A673 (cell line): Measurements from ENCODE around the gene HAUS7.

Experiments
- EZH2 ChIP-seq: fragments of 200-600 bp; sonication (generic); IDR thresholded peaks from 2 replicates; pipeline ENCODE4 v1.6.1; 2017; ENCODE audit warnings: borderline replicate concordance, low read depth, mild to moderate bottlenecking, mixed read lengths, antibody characterized with exemption, low read length; ENCODE audit not compliant: poor library complexity, severe bottlenecking
- TF ChIP-seq, protein P1 (sequence below): fragments of 300-800, 200-600 bp; sonication (generic); conservative IDR thresholded peaks from 2 replicates; pipeline ENCODE4 v1.5.1; 2017; ENCODE audit warnings: low read depth, mild to moderate bottlenecking, antibody characterized with exemption, low read length, moderate library complexity, mixed read lengths

DNA sequence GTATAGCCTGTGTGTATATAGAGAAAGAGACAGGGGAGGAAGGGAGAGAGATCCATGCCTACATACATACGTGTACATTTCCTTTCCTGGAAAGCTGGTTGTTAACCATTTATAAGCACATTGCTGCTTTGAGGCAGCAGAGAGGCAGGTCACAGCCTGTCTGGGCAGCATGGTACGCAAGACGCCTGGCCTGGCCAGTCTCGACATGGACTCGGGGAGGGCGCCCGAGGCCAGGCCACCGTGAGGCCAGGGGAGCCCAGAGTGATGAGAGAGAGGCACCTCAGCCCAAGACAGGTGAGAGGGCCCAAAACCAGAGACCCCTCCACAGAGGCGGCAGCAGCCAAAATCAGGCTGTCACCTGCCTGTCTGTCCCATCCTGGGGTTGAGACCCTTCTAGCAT, 28.4 kb downstream of the HAUS7 start:
- TF ChIP-seq, protein P1, sequence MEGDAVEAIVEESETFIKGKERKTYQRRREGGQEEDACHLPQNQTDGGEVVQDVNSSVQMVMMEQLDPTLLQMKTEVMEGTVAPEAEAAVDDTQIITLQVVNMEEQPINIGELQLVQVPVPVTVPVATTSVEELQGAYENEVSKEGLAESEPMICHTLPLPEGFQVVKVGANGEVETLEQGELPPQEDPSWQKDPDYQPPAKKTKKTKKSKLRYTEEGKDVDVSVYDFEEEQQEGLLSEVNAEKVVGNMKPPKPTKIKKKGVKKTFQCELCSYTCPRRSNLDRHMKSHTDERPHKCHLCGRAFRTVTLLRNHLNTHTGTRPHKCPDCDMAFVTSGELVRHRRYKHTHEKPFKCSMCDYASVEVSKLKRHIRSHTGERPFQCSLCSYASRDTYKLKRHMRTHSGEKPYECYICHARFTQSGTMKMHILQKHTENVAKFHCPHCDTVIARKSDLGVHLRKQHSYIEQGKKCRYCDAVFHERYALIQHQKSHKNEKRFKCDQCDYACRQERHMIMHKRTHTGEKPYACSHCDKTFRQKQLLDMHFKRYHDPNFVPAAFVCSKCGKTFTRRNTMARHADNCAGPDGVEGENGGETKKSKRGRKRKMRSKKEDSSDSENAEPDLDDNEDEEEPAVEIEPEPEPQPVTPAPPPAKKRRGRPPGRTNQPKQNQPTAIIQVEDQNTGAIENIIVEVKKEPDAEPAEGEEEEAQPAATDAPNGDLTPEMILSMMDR, result no peak
- TF ChIP-seq EZH2, result no peak
